Endothelial cell (in vitro differentiated cells): Measurements from ENCODE around the gene BEND7. TPM values are rescaled to one million over a fixed set of nuclear protein-coding genes. Genes with fewer than 3 reads are reported as not detected.
"Not testable (repeated sequence)": the region's sequence is repeated elsewhere in the genome, so short reads cannot be mapped to it uniquely, and the experiment has no call there.

ENCODE experiments used
- DNase-seq: peaks from one replicate; pipeline ENCODE4 v3.0.0; 2021; ENCODE audit warnings: low spot score
- H3K27ac Mint-ChIP-seq: one replicate; pipeline ENCODE4 v1.8.0; 2021; ENCODE audit warnings: mixed read lengths, inconsistent platforms; ENCODE audit not compliant: unreplicated experiment
- H3K27me3 Mint-ChIP-seq: one replicate; pipeline ENCODE4 v1.8.0; 2021; ENCODE audit warnings: mild to moderate bottlenecking, moderate library complexity, mixed read lengths, inconsistent platforms; ENCODE audit not compliant: unreplicated experiment
- H3K36me3 Mint-ChIP-seq: one replicate; pipeline ENCODE4 v1.8.0; 2021; ENCODE audit warnings: mild to moderate bottlenecking, low read depth, mixed read lengths, inconsistent platforms; ENCODE audit not compliant: unreplicated experiment
- H3K4me1 Mint-ChIP-seq: one replicate; pipeline ENCODE4 v1.8.0; 2021; ENCODE audit warnings: mild to moderate bottlenecking, mixed read lengths, inconsistent platforms; ENCODE audit not compliant: unreplicated experiment
- H3K4me3 Mint-ChIP-seq: one replicate; pipeline ENCODE4 v1.8.0; 2021; ENCODE audit warnings: mild to moderate bottlenecking, mixed read lengths, inconsistent platforms; ENCODE audit not compliant: unreplicated experiment
- H3K9me3 Mint-ChIP-seq: one replicate; pipeline ENCODE4 v1.8.0; 2021; ENCODE audit warnings: mixed read lengths, inconsistent platforms; ENCODE audit not compliant: unreplicated experiment
- CTCF ChIP-seq: fragments of 200-600 bp; sonication (generic); IDR thresholded peaks from one replicate; pipeline ENCODE4 v1.5.0; 2021; ENCODE audit warnings: antibody characterized with exemption; ENCODE audit not compliant: unreplicated experiment
- total RNA-seq: library from RNA; stranded (reverse); fragmentation: NEBNext Ultra II Directional; extraction: Animal tissue kit (Norgen Biotek cat#: 25700); gene quantifications from one replicate; pipeline ENCODE4 v1.2.1, GENCODE V29; 2021; ENCODE audit not compliant: unreplicated experiment

Gene BEND7
- total RNA-seq, 1 donor from 2014 or later = 53.3 TPM

GRCh38 chr10:13414137-13414536 lies 114.7 kb downstream of the BEND7 start:
- Mint-ChIP-seq H3K27ac (no peak overlapping the region), H3K9me3 (peaks cover 7% of the 10 kb centered on the region), H3K4me3 (no peak overlapping the region), H3K4me1 (no peaks in the 10 kb centered on the region), H3K36me3 (peaks cover 12% of the 10 kb centered on the region), H3K27me3 (peaks cover 6% of the 10 kb centered on the region)
- DNase-seq = no peak
- no peak for TF ChIP-seq CTCF

- no peak overlapping the region for H3K27ac Mint-ChIP-seq
- H3K4me1 Mint-ChIP-seq = no peaks in the 10 kb centered on the region
- no peak for DNase-seq
- no peak overlapping the region for H3K4me3 Mint-ChIP-seq
- no peak for TF ChIP-seq CTCF
- H3K9me3 Mint-ChIP-seq = peaks cover 7% of the 10 kb centered on the region
- peaks cover 6% of the 10 kb centered on the region for H3K27me3 Mint-ChIP-seq
- H3K36me3 Mint-ChIP-seq = peaks cover 12% of the 10 kb centered on the region
Observed at GRCh38 chr10:13412894-13413293, 115.9 kb downstream of the BEND7 start.

GRCh38 chr10:13404791-13405190 lies 124.0 kb downstream of the BEND7 start:
- peaks cover 2% of the 10 kb centered on the region for H3K27me3 Mint-ChIP-seq
- no peak overlapping the region for H3K4me3 Mint-ChIP-seq
- H3K9me3 Mint-ChIP-seq = no peaks in the 10 kb centered on the region
- DNase-seq = no peak
- H3K4me1 Mint-ChIP-seq = no peaks in the 10 kb centered on the region
- no peak overlapping the region for H3K27ac Mint-ChIP-seq
- H3K36me3 Mint-ChIP-seq = no peaks in the 10 kb centered on the region
- no peak for TF ChIP-seq CTCF

- H3K36me3 Mint-ChIP-seq = no peaks in the 10 kb centered on the region
- no peaks in the 10 kb centered on the region for H3K9me3 Mint-ChIP-seq
- no peaks in the 10 kb centered on the region for H3K4me1 Mint-ChIP-seq
- TF ChIP-seq CTCF = no peak
- H3K27ac Mint-ChIP-seq = no peak overlapping the region
- H3K4me3 Mint-ChIP-seq = no peak overlapping the region
- no peak for DNase-seq
- peaks cover 2% of the 10 kb centered on the region for H3K27me3 Mint-ChIP-seq
Observed at GRCh38 chr10:13404305-13404759, 124.5 kb downstream of the BEND7 start.

- not testable (repeated sequence) for H3K4me3 Mint-ChIP-seq
Observed at GRCh38 chr10:13403426-13403825, 125.4 kb downstream of the BEND7 start.

GRCh38 chr10:13402021-13402420 lies 126.8 kb downstream of the BEND7 start:
- no peaks in the 10 kb centered on the region for H3K36me3 Mint-ChIP-seq
- no peak overlapping the region for H3K27ac Mint-ChIP-seq
- H3K27me3 Mint-ChIP-seq = no peaks in the 10 kb centered on the region
- DNase-seq = no peak
- TF ChIP-seq CTCF = no peak
- H3K9me3 Mint-ChIP-seq = no peaks in the 10 kb centered on the region
- no peaks in the 10 kb centered on the region for H3K4me1 Mint-ChIP-seq
- no peak overlapping the region for H3K4me3 Mint-ChIP-seq

More at GRCh38 chr10:13403426-13403825, 125.4 kb downstream of the BEND7 start:
- not testable (repeated sequence) for H3K9me3 Mint-ChIP-seq, H3K27me3 Mint-ChIP-seq, H3K36me3 Mint-ChIP-seq, H3K4me1 Mint-ChIP-seq, DNase-seq, H3K27ac Mint-ChIP-seq
